HEK293 (cell line): ENCODE data around the gene CHST12.

ENCODE experiments used
- CTCF ChIA-PET: fragments of 350-600 bp; formaldehyde crosslinking; extraction: SDS; loops from one replicate; lab custom pipeline; 2021; ENCODE audit warnings: antibody characterized with exemption; lab: Yijun Ruan, JAX
- POLR2A ChIA-PET: fragments of 300-600 bp; formaldehyde crosslinking; extraction: SDS; loops from one replicate; lab custom pipeline; 2020; ENCODE audit warnings: antibody characterized with exemption, inconsistent platforms; lab: Yijun Ruan, JAX
- H3K27ac ChIP-seq: fragments of 200-500 bp; sonication (Bioruptor generic); 2 replicates; pipeline ENCODE4 v1.5.1; 2014; ENCODE audit warnings: low read depth, low read length, control low read depth, inconsistent platforms; ENCODE audit errors: extremely low read depth
- H3K36me3 ChIP-seq, 2 experiments: fragments of 200-500 bp in 1 of 2; sonication (Bioruptor generic) in 1 of 2; 1 replicate in 1 of 2; 2 replicates in 1 of 2; pipeline ENCODE4 v1.5.1; 2014 to 2017; ENCODE audit warnings: inconsistent platforms in 2 of 2, low read length in 2 of 2; ENCODE audit not compliant: control insufficient read depth in 2 of 2, insufficient read depth in 1 of 2
- H3K4me1 ChIP-seq: fragments of 200-500 bp; sonication (Bioruptor generic); 2 replicates; pipeline ENCODE4 v1.5.1; 2014; ENCODE audit warnings: mild to moderate bottlenecking, low read length, inconsistent platforms; ENCODE audit not compliant: control insufficient read depth, insufficient read depth
- H3K4me3 ChIP-seq: 2 replicates; pipeline ENCODE4 v1.5.1; 2011; ENCODE audit warnings: low read depth, mild to moderate bottlenecking, control low read depth, low read length, moderate library complexity
- H3K9me3 ChIP-seq: fragments of 200-500 bp; sonication (Bioruptor generic); 2 replicates; pipeline ENCODE4 v1.5.1; 2014; ENCODE audit warnings: low read depth, low read length, inconsistent platforms; ENCODE audit not compliant: control insufficient read depth, insufficient read depth
- AEBP2 ChIP-seq: fragments of 450-650 bp; formaldehyde crosslinking; IDR thresholded peaks from 2 replicates; pipeline ENCODE4 v1.5.1; 2016; ENCODE audit warnings: missing biosample characterization, missing genetic modification characterization, borderline replicate concordance
- FEZF1 ChIP-seq: fragments of 450-650 bp; formaldehyde crosslinking; IDR thresholded peaks from 2 replicates; pipeline ENCODE4 v1.5.1; 2016; ENCODE audit warnings: missing biosample characterization, missing genetic modification characterization
- KLF8 ChIP-seq: fragments of 450-650 bp; formaldehyde crosslinking; IDR thresholded peaks from 2 replicates; pipeline ENCODE4 v1.5.1; 2016; ENCODE audit warnings: missing biosample characterization, missing genetic modification characterization
- PRDM2 ChIP-seq: fragments of 450-650 bp; formaldehyde crosslinking; IDR thresholded peaks from 2 replicates; pipeline ENCODE4 v1.5.1; 2016; ENCODE audit warnings: missing biosample characterization, missing genetic modification characterization, borderline replicate concordance
- YY1 ChIP-seq: fragments of 450-650 bp; formaldehyde crosslinking; IDR thresholded peaks from 2 replicates; pipeline ENCODE4 v1.5.1; 2018; ENCODE audit warnings: missing biosample characterization, missing genetic modification characterization
- ZFP41 ChIP-seq: fragments of 450-650 bp; formaldehyde crosslinking; IDR thresholded peaks from 2 replicates; pipeline ENCODE4 v1.5.1; 2016; ENCODE audit warnings: missing biosample characterization, missing genetic modification characterization, borderline replicate concordance
- ZNF155 ChIP-seq: fragments of 450-650 bp; formaldehyde crosslinking; IDR thresholded peaks from 2 replicates; pipeline ENCODE4 v1.5.1; 2016; ENCODE audit warnings: missing biosample characterization, missing genetic modification characterization
- ZNF280D ChIP-seq: fragments of 450-650 bp; formaldehyde crosslinking; IDR thresholded peaks from 2 replicates; pipeline ENCODE4 v1.5.1; 2016; ENCODE audit warnings: missing biosample characterization, missing genetic modification characterization
- ZNF423 ChIP-seq: fragments of 450-650 bp; formaldehyde crosslinking; IDR thresholded peaks from 2 replicates; pipeline ENCODE4 v1.5.1; 2016; ENCODE audit warnings: missing biosample characterization, missing genetic modification characterization
- ZNF521 ChIP-seq: fragments of 450-650 bp; formaldehyde crosslinking; IDR thresholded peaks from 2 replicates; pipeline ENCODE4 v1.5.1; 2017; ENCODE audit warnings: missing biosample characterization, mild to moderate bottlenecking, missing genetic modification characterization
- ZNF623 ChIP-seq: fragments of 450-650 bp; formaldehyde crosslinking; IDR thresholded peaks from 2 replicates; pipeline ENCODE4 v1.5.1; 2016; ENCODE audit warnings: missing biosample characterization, missing genetic modification characterization

CHST12 gene

GRCh38 chr7:2480070-2480408 is 76.6 kb downstream of the CHST12 start (continued):
- no peak for TF ChIP-seq ZFP41 (tag by site-specific recombination)
- TF ChIP-seq ZNF280D (tag by site-specific recombination): no peak

- Histone ChIP-seq H3K27ac (no peak overlapping the region), H3K4me1 (no peaks in the 10 kb centered on the region), H3K4me3 (no peak overlapping the region), H3K36me3 (no peaks in the 10 kb centered on the region), H3K9me3 (no peaks in the 10 kb centered on the region)
- ChIA-PET POLR2A (no interaction called here), CTCF (interaction anchor here (0.7 to 1.8 kb wide), 5 partner anchors 9 to 228 kb away, joined by 4 to 8 read pairs (median 5); no protein-coding TSS in a partner anchor)
- TF ChIP-seq PRDM2 (tag by site-specific recombination) (no peak), KLF8 (tag by site-specific recombination) (no peak), AEBP2 (tag by site-specific recombination) (no peak), FEZF1 (tag by site-specific recombination) (no peak), ZNF155 (tag by site-specific recombination) (no peak), ZNF521 (tag by site-specific recombination) (no peak), ZNF623 (tag by site-specific recombination) (peak; percentile 79)
Measured at GRCh38 chr7:2481195-2481594, 77.8 kb downstream of the CHST12 start.

- TF ChIP-seq ZNF423 (tag by site-specific recombination) (no peak), ZNF280D (tag by site-specific recombination) (0 out of 2 replicates have a peak, but pooled peaks have one; percentile 26), YY1 (tag by site-specific recombination) (peak; percentile 55; the same call in 1 of the 2 replicates)
- Histone ChIP-seq H3K9me3 (no peaks in the 10 kb centered on the region), H3K36me3 (no peaks in the 10 kb centered on the region), H3K27ac (no peak overlapping the region), H3K4me3 (no peak overlapping the region), H3K4me1 (no peaks in the 10 kb centered on the region)
- POLR2A ChIA-PET: no interaction called here
- CTCF ChIA-PET: interaction anchor here (0.6 to 1.4 kb wide), 9 partner anchors 10 to 1276 kb away, joined by 3 to 10 read pairs (median 3); no protein-coding TSS in a partner anchor
Measured at GRCh38 chr7:2482725-2483451, 79.5 kb downstream of the CHST12 start.
